ENCODE measurements around the gene SEMA4F.
"Not testable (repeated sequence)": the region's sequence is repeated elsewhere in the genome, so short reads cannot be mapped to it uniquely, and the experiment has no call there.

SEMA4F gene

GRCh38 chr2:74653985-74654882 is at the start of gene SEMA4F:
TSS of gene SEMA4F (plus strand) at chr2:74654247. CDS start at chr2:74654377, 130 bp downstream.
- DNase-seq (ENCODE audit: extremely low read depth in 1 of 2, low read depth in 1 of 2) = peak; percentile 85 to 88

- no peak for DNase-seq (ENCODE audit: extremely low read depth in 1 of 2, low read depth in 1 of 2)
Observed at GRCh38 chr2:74606927-74607326, 47.1 kb upstream of the SEMA4F start.

- no peak for DNase-seq (ENCODE audit: extremely low read depth in 1 of 2, low read depth in 1 of 2)
Observed at GRCh38 chr2:74617122-74617521, 36.9 kb upstream of the SEMA4F start.

GRCh38 chr2:74618410-74619083 is 35.5 kb upstream of the SEMA4F start:
- no peak for DNase-seq (ENCODE audit: extremely low read depth in 1 of 2, low read depth in 1 of 2)

GRCh38 chr2:74619651-74620297 is 34.3 kb upstream of the SEMA4F start:
- DNase-seq (ENCODE audit: extremely low read depth in 1 of 2, low read depth in 1 of 2) = no peak

GRCh38 chr2:74620671-74621070 is 33.4 kb upstream of the SEMA4F start:
- DNase-seq (ENCODE audit: extremely low read depth in 1 of 2, low read depth in 1 of 2) = no peak

GRCh38 chr2:74625658-74626425 is 28.2 kb upstream of the SEMA4F start:
- no peak for DNase-seq (ENCODE audit: extremely low read depth in 1 of 2, low read depth in 1 of 2)

- no peak for DNase-seq (ENCODE audit: extremely low read depth in 1 of 2, low read depth in 1 of 2)
Observed at GRCh38 chr2:74628538-74629105, 25.4 kb upstream of the SEMA4F start.

- DNase-seq (ENCODE audit: extremely low read depth in 1 of 2, low read depth in 1 of 2) = not testable (repeated sequence)
Observed at GRCh38 chr2:74630454-74630853, 23.6 kb upstream of the SEMA4F start.

- DNase-seq (ENCODE audit: extremely low read depth in 1 of 2, low read depth in 1 of 2) = no peak
Observed at GRCh38 chr2:74632209-74632938, 21.7 kb upstream of the SEMA4F start.

GRCh38 chr2:74632939-74633312 is 21.1 kb upstream of the SEMA4F start:
- no peak for DNase-seq (ENCODE audit: extremely low read depth in 1 of 2, low read depth in 1 of 2)

GRCh38 chr2:74639550-74639949 is 14.5 kb upstream of the SEMA4F start:
- DNase-seq (ENCODE audit: extremely low read depth in 1 of 2, low read depth in 1 of 2) = no peak

GRCh38 chr2:74645344-74645743 is 8.7 kb upstream of the SEMA4F start:
- DNase-seq (ENCODE audit: extremely low read depth in 1 of 2, low read depth in 1 of 2) = no peak

- DNase-seq (ENCODE audit: extremely low read depth in 1 of 2, low read depth in 1 of 2) = no peak
Observed at GRCh38 chr2:74646201-74646600, 7.8 kb upstream of the SEMA4F start.

GRCh38 chr2:74646834-74647482 is 7.1 kb upstream of the SEMA4F start:
- DNase-seq (ENCODE audit: extremely low read depth in 1 of 2, low read depth in 1 of 2) = no peak

- no peak for DNase-seq (ENCODE audit: extremely low read depth in 1 of 2, low read depth in 1 of 2)
Observed at GRCh38 chr2:74648009-74648443, 6.0 kb upstream of the SEMA4F start, which contains the start of gene M1AP. TSS of gene M1AP (minus strand) at chr2:74648330. CDS start at chr2:74640275, 8,055 bp downstream.

- no peak for DNase-seq (ENCODE audit: extremely low read depth in 1 of 2, low read depth in 1 of 2)
Observed at GRCh38 chr2:74653589-74653984, 460 bp upstream of the SEMA4F start.

- no peak for DNase-seq (ENCODE audit: extremely low read depth in 1 of 2, low read depth in 1 of 2)
Observed at GRCh38 chr2:74655579-74655978, 1.5 kb downstream of the SEMA4F start.

- DNase-seq (ENCODE audit: extremely low read depth in 1 of 2, low read depth in 1 of 2) = no peak
Observed at GRCh38 chr2:74658516-74658915, 4.5 kb downstream of the SEMA4F start.
